ENCODE measurements around the gene AUH. TPM values are rescaled to one million over a fixed set of nuclear protein-coding genes. Genes with fewer than 3 reads are reported as not detected.

The AUH gene
- total and polyA plus RNA-seq, 9 of the 15 experiments (the other 6 are each of a cell fraction or from before 2014, with no cell fraction given): 3.4 to 29.0 (median 10.1) TPM

DNA sequence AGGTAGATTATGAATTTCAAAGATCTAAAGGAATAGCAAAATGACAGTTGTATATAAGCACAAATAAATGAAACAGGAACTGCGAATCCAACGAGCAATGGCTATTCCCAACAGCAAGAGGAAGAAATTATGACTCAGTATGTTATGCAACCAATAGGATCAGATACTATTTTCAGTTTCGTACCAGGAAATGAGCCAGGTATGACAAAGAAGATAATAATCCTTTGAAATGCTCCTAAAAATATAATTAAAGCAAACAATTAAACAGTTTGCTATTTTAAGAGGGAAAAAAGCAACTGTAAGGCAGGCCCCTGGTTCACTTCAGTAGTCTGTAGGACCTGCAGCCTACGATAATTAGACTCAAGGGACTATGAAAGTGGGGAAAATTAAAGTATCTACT, 58.9 kb downstream of the AUH start (continued):
- TF ChIP-seq, protein P1, sequence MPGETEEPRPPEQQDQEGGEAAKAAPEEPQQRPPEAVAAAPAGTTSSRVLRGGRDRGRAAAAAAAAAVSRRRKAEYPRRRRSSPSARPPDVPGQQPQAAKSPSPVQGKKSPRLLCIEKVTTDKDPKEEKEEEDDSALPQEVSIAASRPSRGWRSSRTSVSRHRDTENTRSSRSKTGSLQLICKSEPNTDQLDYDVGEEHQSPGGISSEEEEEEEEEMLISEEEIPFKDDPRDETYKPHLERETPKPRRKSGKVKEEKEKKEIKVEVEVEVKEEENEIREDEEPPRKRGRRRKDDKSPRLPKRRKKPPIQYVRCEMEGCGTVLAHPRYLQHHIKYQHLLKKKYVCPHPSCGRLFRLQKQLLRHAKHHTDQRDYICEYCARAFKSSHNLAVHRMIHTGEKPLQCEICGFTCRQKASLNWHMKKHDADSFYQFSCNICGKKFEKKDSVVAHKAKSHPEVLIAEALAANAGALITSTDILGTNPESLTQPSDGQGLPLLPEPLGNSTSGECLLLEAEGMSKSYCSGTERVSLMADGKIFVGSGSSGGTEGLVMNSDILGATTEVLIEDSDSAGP (CRISPR knock-in tag; IDR thresholded peaks at IDR 0.05): no peak
- TF ChIP-seq MAFF (IDR thresholded peaks at IDR 0.05; ENCODE audit: low read length) (no peak), RBM25 (IDR thresholded peaks at IDR 0.05; ENCODE audit: low read depth, low read length, severe bottlenecking) (no peak), LARP7 (IDR thresholded peaks at IDR 0.05) (no peak), GATAD2A (IDR thresholded peaks at IDR 0.05) (no peak), ARID1B (IDR thresholded peaks at IDR 0.05) (0 out of 2 replicates have a peak, but pooled peaks have one; percentile 17), U2AF1 (optimal IDR thresholded peaks at IDR 0.05; ENCODE audit: low read depth, low read length) (no peak)
- TF ChIP-seq, protein P2, sequence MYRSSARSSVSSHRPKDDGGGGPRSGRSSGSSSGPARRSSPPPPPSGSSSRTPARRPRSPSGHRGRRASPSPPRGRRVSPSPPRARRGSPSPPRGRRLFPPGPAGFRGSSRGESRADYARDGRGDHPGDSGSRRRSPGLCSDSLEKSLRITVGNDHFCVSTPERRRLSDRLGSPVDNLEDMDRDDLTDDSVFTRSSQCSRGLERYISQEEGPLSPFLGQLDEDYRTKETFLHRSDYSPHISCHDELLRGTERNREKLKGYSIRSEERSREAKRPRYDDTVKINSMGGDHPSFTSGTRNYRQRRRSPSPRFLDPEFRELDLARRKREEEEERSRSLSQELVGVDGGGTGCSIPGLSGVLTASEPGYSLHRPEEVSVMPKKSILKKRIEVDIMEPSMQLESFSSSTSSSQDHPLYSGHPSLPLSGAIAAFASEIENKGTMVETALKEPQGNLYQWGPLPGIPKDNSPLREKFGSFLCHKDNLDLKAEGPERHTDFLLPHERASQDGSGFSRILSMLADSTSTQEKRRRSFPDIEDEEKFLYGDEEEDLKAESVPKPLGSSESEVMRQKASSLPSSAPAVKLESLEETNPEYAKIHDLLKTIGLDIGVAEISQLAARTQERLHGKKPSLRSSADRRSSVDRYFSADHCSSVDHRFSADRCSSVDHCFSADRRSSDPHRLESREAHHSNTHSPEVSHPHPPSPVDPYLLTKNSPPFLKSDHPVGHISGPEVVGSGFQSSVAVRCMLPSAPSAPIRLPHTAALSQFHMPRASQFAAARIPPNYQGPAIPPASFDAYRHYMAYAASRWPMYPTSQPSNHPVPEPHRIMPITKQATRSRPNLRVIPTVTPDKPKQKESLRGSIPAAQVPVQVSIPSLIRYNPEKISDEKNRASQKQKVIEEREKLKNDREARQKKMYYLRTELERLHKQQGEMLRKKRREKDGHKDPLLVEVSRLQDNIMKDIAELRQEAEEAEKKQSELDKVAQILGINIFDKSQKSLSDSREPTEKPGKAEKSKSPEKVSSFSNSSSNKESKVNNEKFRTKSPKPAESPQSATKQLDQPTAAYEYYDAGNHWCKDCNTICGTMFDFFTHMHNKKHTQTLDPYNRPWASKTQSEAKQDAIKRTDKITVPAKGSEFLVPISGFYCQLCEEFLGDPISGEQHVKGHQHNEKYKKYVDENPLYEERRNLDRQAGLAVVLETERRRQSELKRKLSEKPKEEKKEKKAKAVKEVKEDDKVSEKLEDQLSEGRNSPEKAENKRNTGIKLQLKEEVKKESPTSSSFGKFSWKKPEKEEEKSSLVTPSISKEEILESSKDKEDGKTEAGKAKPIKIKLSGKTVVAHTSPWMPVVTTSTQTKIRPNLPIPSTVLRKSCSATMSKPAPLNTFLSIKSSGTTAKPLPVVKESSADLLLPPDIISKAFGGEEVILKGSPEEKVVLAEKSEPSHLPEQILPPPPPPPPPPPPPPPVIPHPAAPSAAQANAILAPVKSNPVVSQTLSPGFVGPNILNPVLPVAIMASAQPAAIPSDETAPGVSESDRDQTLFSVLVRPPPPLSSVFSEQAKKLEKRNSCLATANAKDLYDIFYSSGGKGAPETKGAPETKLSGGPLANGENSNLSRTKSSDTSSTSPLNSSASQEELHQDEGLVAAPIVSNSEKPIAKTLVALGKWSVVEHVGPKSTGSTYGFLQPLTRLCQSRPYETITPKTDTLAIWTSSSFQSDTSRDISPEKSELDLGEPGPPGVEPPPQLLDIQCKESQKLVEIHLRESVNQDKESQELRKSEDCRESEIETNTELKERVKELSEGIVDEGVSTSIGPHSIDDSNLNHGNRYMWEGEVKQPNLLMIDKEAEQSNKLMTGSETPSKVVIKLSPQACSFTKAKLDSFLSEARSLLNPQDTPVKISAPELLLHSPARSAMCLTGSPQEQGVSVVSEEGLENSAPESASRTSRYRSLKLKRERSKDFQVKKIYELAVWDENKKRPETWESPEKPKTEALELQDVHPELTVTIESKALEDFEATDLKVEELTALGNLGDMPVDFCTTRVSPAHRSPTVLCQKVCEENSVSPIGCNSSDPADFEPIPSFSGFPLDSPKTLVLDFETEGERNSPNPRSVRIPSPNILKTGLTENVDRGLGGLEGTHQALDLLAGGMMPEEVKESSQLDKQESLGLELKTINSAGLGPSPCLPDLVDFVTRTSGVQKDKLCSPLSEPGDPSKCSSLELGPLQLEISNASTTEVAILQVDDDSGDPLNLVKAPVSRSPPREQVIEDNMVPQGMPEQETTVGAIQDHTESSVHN (IDR thresholded peaks at IDR 0.05; ENCODE audit: borderline replicate concordance in 1 of 2, low read depth in 1 of 2): no peak
- TF ChIP-seq, protein P3, sequence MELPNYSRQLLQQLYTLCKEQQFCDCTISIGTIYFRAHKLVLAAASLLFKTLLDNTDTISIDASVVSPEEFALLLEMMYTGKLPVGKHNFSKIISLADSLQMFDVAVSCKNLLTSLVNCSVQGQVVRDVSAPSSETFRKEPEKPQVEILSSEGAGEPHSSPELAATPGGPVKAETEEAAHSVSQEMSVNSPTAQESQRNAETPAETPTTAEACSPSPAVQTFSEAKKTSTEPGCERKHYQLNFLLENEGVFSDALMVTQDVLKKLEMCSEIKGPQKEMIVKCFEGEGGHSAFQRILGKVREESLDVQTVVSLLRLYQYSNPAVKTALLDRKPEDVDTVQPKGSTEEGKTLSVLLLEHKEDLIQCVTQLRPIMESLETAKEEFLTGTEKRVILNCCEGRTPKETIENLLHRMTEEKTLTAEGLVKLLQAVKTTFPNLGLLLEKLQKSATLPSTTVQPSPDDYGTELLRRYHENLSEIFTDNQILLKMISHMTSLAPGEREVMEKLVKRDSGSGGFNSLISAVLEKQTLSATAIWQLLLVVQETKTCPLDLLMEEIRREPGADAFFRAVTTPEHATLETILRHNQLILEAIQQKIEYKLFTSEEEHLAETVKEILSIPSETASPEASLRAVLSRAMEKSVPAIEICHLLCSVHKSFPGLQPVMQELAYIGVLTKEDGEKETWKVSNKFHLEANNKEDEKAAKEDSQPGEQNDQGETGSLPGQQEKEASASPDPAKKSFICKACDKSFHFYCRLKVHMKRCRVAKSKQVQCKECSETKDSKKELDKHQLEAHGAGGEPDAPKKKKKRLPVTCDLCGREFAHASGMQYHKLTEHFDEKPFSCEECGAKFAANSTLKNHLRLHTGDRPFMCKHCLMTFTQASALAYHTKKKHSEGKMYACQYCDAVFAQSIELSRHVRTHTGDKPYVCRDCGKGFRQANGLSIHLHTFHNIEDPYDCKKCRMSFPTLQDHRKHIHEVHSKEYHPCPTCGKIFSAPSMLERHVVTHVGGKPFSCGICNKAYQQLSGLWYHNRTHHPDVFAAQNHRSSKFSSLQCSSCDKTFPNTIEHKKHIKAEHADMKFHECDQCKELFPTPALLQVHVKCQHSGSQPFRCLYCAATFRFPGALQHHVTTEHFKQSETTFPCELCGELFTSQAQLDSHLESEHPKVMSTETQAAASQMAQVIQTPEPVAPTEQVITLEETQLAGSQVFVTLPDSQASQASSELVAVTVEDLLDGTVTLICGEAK (IDR thresholded peaks at IDR 0.05): no peak
- TF ChIP-seq, protein P3 (CRISPR knock-in tag; IDR thresholded peaks at IDR 0.05): no peak

All from K562 (cell line).